GM06990 (cell line): Measurements from ENCODE around the gene CARHSP1.

ENCODE experiments used
- DNase-seq: peaks from one replicate; pipeline ENCODE4 v3.0.0-alpha.2; 2011; ENCODE audit not compliant: insufficient read length; ENCODE audit errors: extremely low read depth
- H3K27me3 ChIP-seq: replicated peaks from 2 replicates; pipeline ENCODE4 v1.6.0; 2011; ENCODE audit warnings: low read length; ENCODE audit not compliant: control insufficient read depth, insufficient read depth
- H3K36me3 ChIP-seq: 2 replicates; pipeline ENCODE4 v1.5.1; 2011; ENCODE audit warnings: low read length; ENCODE audit not compliant: control insufficient read depth, insufficient read depth
- H3K4me3 ChIP-seq: replicated peaks from 2 replicates; pipeline ENCODE4 v1.5.1; 2011; ENCODE audit warnings: low read depth, mild to moderate bottlenecking, control low read depth, low read length
- TF ChIP-seq, protein P1 (sequence below): IDR thresholded peaks from 2 replicates; pipeline ENCODE4 v1.5.1; 2011; ENCODE audit warnings: low read length, control low read depth, mild to moderate bottlenecking, inconsistent platforms; ENCODE audit not compliant: insufficient read depth, poor library complexity, severe bottlenecking

CARHSP1 gene

DNA sequence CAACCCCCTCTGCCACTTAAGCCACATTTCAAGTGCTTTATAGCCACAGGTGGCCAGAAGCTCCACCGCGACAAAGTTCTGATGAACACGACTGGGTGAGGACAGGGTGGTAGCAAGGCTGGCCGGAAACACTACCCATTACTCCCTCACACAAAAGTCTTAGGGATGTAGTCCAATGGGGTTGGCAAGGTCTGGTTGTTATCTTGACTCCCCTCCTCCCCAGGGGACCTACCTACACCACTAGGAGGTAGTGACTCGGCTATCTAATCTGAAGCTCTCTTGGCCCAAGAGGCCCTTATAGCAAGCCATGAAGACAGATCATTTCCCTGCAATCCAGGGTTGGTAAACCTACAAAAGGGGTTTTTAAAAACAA, 21.7 kb upstream of the CARHSP1 start:
- TF ChIP-seq, protein P1, sequence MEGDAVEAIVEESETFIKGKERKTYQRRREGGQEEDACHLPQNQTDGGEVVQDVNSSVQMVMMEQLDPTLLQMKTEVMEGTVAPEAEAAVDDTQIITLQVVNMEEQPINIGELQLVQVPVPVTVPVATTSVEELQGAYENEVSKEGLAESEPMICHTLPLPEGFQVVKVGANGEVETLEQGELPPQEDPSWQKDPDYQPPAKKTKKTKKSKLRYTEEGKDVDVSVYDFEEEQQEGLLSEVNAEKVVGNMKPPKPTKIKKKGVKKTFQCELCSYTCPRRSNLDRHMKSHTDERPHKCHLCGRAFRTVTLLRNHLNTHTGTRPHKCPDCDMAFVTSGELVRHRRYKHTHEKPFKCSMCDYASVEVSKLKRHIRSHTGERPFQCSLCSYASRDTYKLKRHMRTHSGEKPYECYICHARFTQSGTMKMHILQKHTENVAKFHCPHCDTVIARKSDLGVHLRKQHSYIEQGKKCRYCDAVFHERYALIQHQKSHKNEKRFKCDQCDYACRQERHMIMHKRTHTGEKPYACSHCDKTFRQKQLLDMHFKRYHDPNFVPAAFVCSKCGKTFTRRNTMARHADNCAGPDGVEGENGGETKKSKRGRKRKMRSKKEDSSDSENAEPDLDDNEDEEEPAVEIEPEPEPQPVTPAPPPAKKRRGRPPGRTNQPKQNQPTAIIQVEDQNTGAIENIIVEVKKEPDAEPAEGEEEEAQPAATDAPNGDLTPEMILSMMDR = no peak
- H3K36me3 ChIP-seq = peaks cover 40% of the 10 kb centered on the region
- H3K27me3 ChIP-seq = no peaks in the 10 kb centered on the region
- DNase-seq = no peak
- H3K4me3 ChIP-seq = no peak overlapping the region

- H3K27me3 ChIP-seq = no peaks in the 10 kb centered on the region
- peaks cover 39% of the 10 kb centered on the region for H3K36me3 ChIP-seq
- DNase-seq = no peak
- H3K4me3 ChIP-seq = no peak overlapping the region
- TF ChIP-seq, protein P1 = no peak
These were observed 21.2 kb upstream of the CARHSP1 start for GRCh38 chr16:8889893-8890548.

DNA sequence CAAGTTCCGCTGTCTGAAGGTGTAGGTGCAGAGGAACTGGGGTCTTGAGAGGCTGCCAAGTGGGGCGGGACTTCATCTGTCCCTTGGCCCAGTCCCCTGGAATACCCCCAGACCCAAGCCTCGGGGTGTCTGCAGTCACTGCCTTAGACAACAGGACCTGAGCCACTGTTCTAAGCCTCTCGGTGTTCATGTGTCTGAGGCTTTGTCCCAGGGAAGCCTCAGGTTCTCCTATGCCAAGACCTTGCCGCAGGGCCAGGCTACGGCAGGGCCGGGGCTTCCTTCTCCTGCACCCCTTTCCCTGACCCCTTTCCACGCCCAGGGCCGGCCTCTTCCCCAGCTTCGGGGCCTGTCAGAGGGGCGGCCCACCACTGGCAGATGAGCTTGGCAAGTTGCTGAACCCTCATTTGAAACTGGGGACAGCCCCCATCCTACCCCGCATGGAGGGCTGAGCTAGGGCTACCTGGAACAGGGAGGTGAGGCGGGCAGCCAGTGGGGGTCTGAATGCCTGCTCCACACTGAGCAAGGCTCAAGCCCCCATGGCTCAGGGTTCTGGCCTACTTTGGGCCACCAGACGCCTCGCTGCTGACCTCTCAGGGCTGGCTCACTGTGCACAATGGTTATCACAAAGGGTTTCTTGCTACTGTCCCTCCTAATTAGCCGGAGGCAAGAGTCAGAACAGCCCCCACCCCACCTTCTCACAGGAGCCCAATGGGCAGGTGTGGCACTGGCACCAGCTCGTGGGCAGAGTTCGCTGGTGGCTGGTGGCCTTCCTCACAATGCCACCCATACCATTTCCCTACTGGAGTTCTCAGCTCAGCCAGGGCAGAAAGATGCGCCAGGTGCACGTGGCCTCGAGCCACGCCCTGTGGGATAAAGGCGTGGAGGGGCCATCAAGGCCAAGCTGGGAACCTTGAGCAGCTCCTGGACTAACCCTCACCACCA, 20.4 kb upstream of the CARHSP1 start:
- H3K36me3 ChIP-seq = peaks cover 35% of the 10 kb centered on the region
- H3K4me3 ChIP-seq = no peak overlapping the region
- no peak for DNase-seq
- H3K27me3 ChIP-seq = no peaks in the 10 kb centered on the region
- TF ChIP-seq, protein P1 = no peak

GRCh38 chr16:8887952-8888560, 19.2 kb upstream of the CARHSP1 start:
- TF ChIP-seq, protein P1 = no peak
- DNase-seq = no peak
- Histone ChIP-seq H3K27me3 (no peaks in the 10 kb centered on the region), H3K4me3 (no peak overlapping the region), H3K36me3 (peaks cover 28% of the 10 kb centered on the region)

DNA sequence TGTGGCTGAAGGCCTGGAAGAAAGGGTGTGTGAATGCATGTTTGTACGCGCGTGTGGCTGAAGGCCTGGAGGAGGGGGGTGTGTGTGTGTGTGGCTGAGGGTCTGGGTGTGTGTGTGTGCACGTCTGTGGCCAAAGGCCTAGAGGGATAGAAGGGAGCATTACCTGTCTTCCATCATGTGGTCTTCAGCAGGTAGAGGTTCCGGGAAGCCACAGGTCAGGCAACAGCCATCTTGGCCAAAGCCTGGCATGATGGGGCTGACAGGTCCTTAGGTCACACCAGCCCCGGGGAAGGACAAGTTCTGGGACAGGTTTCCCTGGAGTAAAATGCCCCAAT, 18.6 kb upstream of the CARHSP1 start:
- TF ChIP-seq, protein P1 = no peak
- DNase-seq = no peak
- peaks cover 28% of the 10 kb centered on the region for H3K36me3 ChIP-seq
- H3K27me3 ChIP-seq = no peaks in the 10 kb centered on the region
- no peak overlapping the region for H3K4me3 ChIP-seq
